Measurements from ENCODE around the gene C20orf96. TPM values are rescaled to one million over a fixed set of nuclear protein-coding genes. Genes with fewer than 3 reads are reported as not detected.

The C20orf96 gene
- polyA plus RNA-seq, 1 donor (not counting 4 experiments of a cell fraction or from before 2014, with no cell fraction given), result 3.6 TPM

GRCh38 chr20:258963-259362, 31.6 kb downstream of the C20orf96 start:
- Histone ChIP-seq H3K4me1 (ENCODE audit: control insufficient read depth, extremely low read depth, insufficient read depth, low read length) (no peaks in the 10 kb centered on the region), H3K27me3 (ENCODE audit: control insufficient read depth, extremely low read depth, insufficient read depth, low read length) (peaks cover 21% of the 10 kb centered on the region), H3K4me2 (ENCODE audit: control insufficient read depth, extremely low read depth, insufficient read depth, low read depth, low read length) (no peak overlapping the region), H3K36me3 (ENCODE audit: control insufficient read depth in 2 of 2, extremely low read depth in 1 of 2, insufficient read depth in 2 of 2, low read length in 2 of 2) (no peaks in the 10 kb centered on the region), H3K9me1 (ENCODE audit: control insufficient read depth, extremely low read depth, insufficient read depth, low read length) (no peaks in the 10 kb centered on the region), H4K20me1 (ENCODE audit: control insufficient read depth, extremely low read depth, insufficient read depth, low read length) (no peaks in the 10 kb centered on the region), H3K4me3 (ENCODE audit: control insufficient read depth in 2 of 3, extremely low read depth in 1 of 3, insufficient read depth in 2 of 3, low read depth in 1 of 3, low read length in 3 of 3) (no peak overlapping the region), H3K9me3 (ENCODE audit: control insufficient read depth, low read depth, low read length) (no peaks in the 10 kb centered on the region), H3K9ac (ENCODE audit: control insufficient read depth, extremely low read depth, insufficient read depth, low read length) (no peak overlapping the region), H3K79me2 (ENCODE audit: control insufficient read depth, insufficient read depth, low read length) (no peaks in the 10 kb centered on the region), H2AFZ (ENCODE audit: control insufficient read depth, low read length) (no peak overlapping the region), H3K27ac (ENCODE audit: control insufficient read depth, insufficient read depth, low read length) (no peak overlapping the region)
- TF ChIP-seq EZH2 (IDR thresholded peaks at IDR 0.05; ENCODE audit: low read length) (no peak), CTCF (optimal IDR thresholded peaks at IDR 0.05 in 1 of 3, IDR thresholded peaks at IDR 0.05 in 1 of 3, conservative IDR thresholded peaks at IDR 0.05 in 1 of 3; ENCODE audit: extremely low read depth in 1 of 3, insufficient read depth in 2 of 3, low read length in 3 of 3) (peak in 1 of 3 experiments; percentile 51)
- FAIRE-seq, result no peak
- dilution Hi-C loops (cut with MboI; ENCODE audit: extremely low pct_ligation_motif_present, low sequenced_read_pairs), result no loop called here
- no peak for DNase-seq (ENCODE audit: low read depth, low spot score)

- no peaks in the 10 kb centered on the region for H3K9me1 ChIP-seq (ENCODE audit: control insufficient read depth, extremely low read depth, insufficient read depth, low read length)
- dilution Hi-C loops (cut with MboI; ENCODE audit: extremely low pct_ligation_motif_present, low sequenced_read_pairs), result no loop called here
- DNase-seq (ENCODE audit: low read depth, low spot score), result no peak
- no peak overlapping the region for H3K4me3 ChIP-seq (ENCODE audit: control insufficient read depth in 2 of 3, extremely low read depth in 1 of 3, insufficient read depth in 2 of 3, low read depth in 1 of 3, low read length in 3 of 3)
- H3K4me1 ChIP-seq (ENCODE audit: control insufficient read depth, extremely low read depth, insufficient read depth, low read length), result no peaks in the 10 kb centered on the region
- H3K27me3 ChIP-seq (ENCODE audit: control insufficient read depth, extremely low read depth, insufficient read depth, low read length), result peaks cover 21% of the 10 kb centered on the region
- H3K9me3 ChIP-seq (ENCODE audit: control insufficient read depth, low read depth, low read length), result no peaks in the 10 kb centered on the region
- no peak overlapping the region for H3K9ac ChIP-seq (ENCODE audit: control insufficient read depth, extremely low read depth, insufficient read depth, low read length)
- H3K4me2 ChIP-seq (ENCODE audit: control insufficient read depth, extremely low read depth, insufficient read depth, low read depth, low read length), result no peak overlapping the region
- H3K36me3 ChIP-seq (ENCODE audit: control insufficient read depth in 2 of 2, extremely low read depth in 1 of 2, insufficient read depth in 2 of 2, low read length in 2 of 2), result no peaks in the 10 kb centered on the region
- FAIRE-seq, result no peak
- no peak overlapping the region for H2AFZ ChIP-seq (ENCODE audit: control insufficient read depth, low read length)
- TF ChIP-seq CTCF (optimal IDR thresholded peaks at IDR 0.05 in 1 of 3, IDR thresholded peaks at IDR 0.05 in 1 of 3, conservative IDR thresholded peaks at IDR 0.05 in 1 of 3; ENCODE audit: extremely low read depth in 1 of 3, insufficient read depth in 2 of 3, low read length in 3 of 3) (no peak), EZH2 (IDR thresholded peaks at IDR 0.05; ENCODE audit: low read length) (no peak)
- H3K27ac ChIP-seq (ENCODE audit: control insufficient read depth, insufficient read depth, low read length), result no peak overlapping the region
- no peaks in the 10 kb centered on the region for H3K79me2 ChIP-seq (ENCODE audit: control insufficient read depth, insufficient read depth, low read length)
- no peaks in the 10 kb centered on the region for H4K20me1 ChIP-seq (ENCODE audit: control insufficient read depth, extremely low read depth, insufficient read depth, low read length)
Observed at GRCh38 chr20:258269-258858, 32.2 kb downstream of the C20orf96 start.
